ENCODE measurements around the gene LMTK3. TPM values are rescaled to one million over a fixed set of nuclear protein-coding genes. Genes with fewer than 3 reads are reported as not detected.

Gene LMTK3
- total and polyA plus RNA-seq, 9 of the 15 experiments (the other 6 are each of a cell fraction or from before 2014, with no cell fraction given): 0.35 to 12.3 (median 2.0) TPM; not detected in 2

- DNase-seq (ENCODE audit: extremely low read depth in 1 of 4, low spot score in 3 of 4) (peak in 1 of 4 experiments; percentile 11), ATAC-seq (no peak), FAIRE-seq (no peak)
- Histone ChIP-seq H3K9me3 (replicated peaks; ENCODE audit: control insufficient read depth, insufficient read depth, low read depth, low read length) (no peaks in the 10 kb centered on the region), H3K36me3 (ENCODE audit: control insufficient read depth, insufficient read depth, low read length) (peaks cover 42% of the 10 kb centered on the region), H3K4me1 (replicated peaks in 1 of 2; ENCODE audit: control insufficient read depth in 2 of 2, insufficient read depth in 2 of 2, low read length in 2 of 2) (peaks cover 12 to 14% of the 10 kb centered on the region in 2 experiments), H3K4me3 (no peak overlapping the region), H3K27me3 (ENCODE audit: control insufficient read depth in 2 of 2, insufficient read depth in 2 of 2, low read length in 2 of 2) (no peaks in the 10 kb centered on the region), H3K4me2 (ENCODE audit: insufficient read depth, low read length) (no peak overlapping the region), H3K9me1 (ENCODE audit: control insufficient read depth, insufficient read depth, low read length) (no peaks in the 10 kb centered on the region), H4K20me1 (replicated peaks; ENCODE audit: control insufficient read depth, insufficient read depth, low read length) (no peaks in the 10 kb centered on the region), H3K27ac (ENCODE audit: extremely low read depth, low read depth, low read length) (no peak overlapping the region), H3K9ac (ENCODE audit: insufficient read depth in 1 of 2, low read depth in 2 of 2, low read length in 2 of 2) (no peak overlapping the region), H2AFZ (ENCODE audit: low read depth, low read length) (no peak overlapping the region), H3K79me2 (ENCODE audit: control insufficient read depth, insufficient read depth, low read length) (peaks cover 25% of the 10 kb centered on the region)
- BruUV-seq (replicated peaks): no TSS peak
- in situ Hi-C loops (cut with MboI): no loop called here
- WGBS (ENCODE audit: insufficient coverage, low coverage, missing lambda C conversion rate): 93% methylated on average over 28 of the region's 60 CpGs
- intact Hi-C loops (cut with micrococcal nuclease): no loop called here
- ChIA-PET CTCF (ENCODE audit: low intra/inter-chr PET ratio) (no interaction called here), POLR2A (no interaction called here)
- TF ChIP-seq, protein P1, sequence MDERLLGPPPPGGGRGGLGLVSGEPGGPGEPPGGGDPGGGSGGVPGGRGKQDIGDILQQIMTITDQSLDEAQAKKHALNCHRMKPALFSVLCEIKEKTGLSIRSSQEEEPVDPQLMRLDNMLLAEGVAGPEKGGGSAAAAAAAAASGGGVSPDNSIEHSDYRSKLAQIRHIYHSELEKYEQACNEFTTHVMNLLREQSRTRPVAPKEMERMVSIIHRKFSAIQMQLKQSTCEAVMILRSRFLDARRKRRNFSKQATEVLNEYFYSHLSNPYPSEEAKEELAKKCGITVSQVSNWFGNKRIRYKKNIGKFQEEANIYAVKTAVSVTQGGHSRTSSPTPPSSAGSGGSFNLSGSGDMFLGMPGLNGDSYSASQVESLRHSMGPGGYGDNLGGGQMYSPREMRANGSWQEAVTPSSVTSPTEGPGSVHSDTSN (CRISPR knock-in tag; IDR thresholded peaks at IDR 0.05; ENCODE audit: low read depth): no peak
- TF ChIP-seq, protein P1 (tag; conservative IDR thresholded peaks at IDR 0.05; ENCODE audit: low read depth): no peak
- TF ChIP-seq MTF1 (CRISPR knock-in tag; IDR thresholded peaks at IDR 0.05; ENCODE audit: borderline replicate concordance) (no peak), NFRKB (IDR thresholded peaks at IDR 0.05; ENCODE audit: low read depth) (no peak), HNRNPL (IDR thresholded peaks at IDR 0.05; ENCODE audit: low read depth, low read length) (0 out of 2 replicates have a peak, but pooled peaks have one; percentile 25), ZBTB33 (CRISPR knock-in tag; IDR thresholded peaks at IDR 0.05) (peak; percentile 63), HES1 (IDR thresholded peaks at IDR 0.05; ENCODE audit: low read depth) (no peak), ZNF311 (CRISPR knock-in tag; IDR thresholded peaks at IDR 0.05) (no peak), CHD1 (IDR thresholded peaks at IDR 0.05; ENCODE audit: low read length) (no peak)
Measured at GRCh38 chr19:48443256-48443655, 68.4 kb downstream of the LMTK3 start.
